HG02981 (cell line): ENCODE results near the gene CLCN5.

Experiments
- ATAC-seq: cut with Tn5 transposase; IDR thresholded peaks from one replicate; pipeline ENCODE4 v1.9.1; 2021; ENCODE audit warnings: mild to moderate bottlenecking, moderate library complexity; ENCODE audit not compliant: unreplicated experiment

The CLCN5 gene

DNA sequence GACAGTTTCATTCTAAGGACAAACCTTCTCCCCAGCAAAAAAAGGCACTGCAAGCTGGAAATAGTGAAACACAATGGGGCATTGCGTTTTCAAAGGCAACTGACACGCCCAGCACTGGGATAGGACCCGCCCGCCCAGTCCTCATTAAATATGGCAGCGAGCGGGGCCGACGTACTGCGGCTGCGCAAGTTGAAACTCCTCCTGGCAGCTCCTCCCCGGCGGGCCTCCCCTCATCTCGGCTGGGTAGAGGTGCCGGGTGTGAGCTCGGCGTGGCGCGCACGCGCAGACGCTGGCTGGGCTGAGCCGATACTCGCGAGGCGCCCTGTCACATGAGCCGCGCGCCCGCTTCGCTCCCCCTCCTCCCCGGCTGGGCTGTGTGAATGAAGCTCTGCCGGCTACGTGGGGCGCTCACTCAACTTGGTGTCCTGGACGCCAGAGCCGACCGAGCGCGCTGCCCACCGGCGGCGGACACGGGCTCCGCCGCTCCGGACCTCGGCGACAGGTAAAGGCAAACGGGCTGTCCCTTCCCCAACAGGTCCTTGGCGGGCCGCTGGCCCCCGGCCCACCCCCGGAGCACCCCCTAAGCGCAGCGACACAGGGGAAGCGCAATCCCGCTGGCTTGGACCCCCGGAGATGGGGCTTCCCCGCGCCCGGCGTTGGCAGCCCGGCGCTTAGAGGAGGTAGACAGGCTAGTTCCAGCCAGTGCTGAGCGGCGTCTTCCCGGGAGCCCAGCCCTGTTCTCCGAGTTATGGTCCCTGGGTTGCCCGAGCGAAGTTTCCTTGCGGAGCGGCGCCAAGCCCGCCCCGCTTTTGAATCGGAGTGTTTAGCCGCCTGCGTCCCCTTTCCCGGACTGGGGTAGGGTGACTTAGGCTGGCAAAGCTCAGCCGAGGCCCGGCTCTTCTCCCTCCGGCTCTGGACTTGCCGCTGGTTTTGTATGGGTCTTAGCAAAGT, at the start of gene CLCN5:
CLCN5 (plus strand) TSS at position 306 of the 951 bp plus-strand sequence. CDS start 2,703 bp downstream, outside the sequence.
- ATAC-seq: peak; percentile 97

DNA sequence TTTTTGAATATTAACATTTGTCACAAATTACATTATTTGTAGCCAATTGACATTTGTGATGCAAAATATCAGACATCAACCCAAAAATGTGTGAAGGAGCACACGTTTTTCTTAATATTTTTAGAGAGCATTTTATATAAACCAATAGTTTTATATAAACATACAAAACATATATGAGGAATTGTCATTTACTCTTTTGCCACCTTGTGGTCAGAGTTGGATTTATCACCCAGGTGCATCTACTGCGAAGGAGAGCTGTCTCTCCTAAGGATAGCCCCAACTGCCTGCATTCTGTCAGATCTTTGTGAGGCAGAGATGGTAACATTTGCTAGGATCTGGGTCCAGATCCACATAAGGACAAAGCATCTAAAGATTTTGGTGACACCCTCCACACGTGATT, 45.6 kb upstream of the CLCN5 start:
- no peak for ATAC-seq

DNA sequence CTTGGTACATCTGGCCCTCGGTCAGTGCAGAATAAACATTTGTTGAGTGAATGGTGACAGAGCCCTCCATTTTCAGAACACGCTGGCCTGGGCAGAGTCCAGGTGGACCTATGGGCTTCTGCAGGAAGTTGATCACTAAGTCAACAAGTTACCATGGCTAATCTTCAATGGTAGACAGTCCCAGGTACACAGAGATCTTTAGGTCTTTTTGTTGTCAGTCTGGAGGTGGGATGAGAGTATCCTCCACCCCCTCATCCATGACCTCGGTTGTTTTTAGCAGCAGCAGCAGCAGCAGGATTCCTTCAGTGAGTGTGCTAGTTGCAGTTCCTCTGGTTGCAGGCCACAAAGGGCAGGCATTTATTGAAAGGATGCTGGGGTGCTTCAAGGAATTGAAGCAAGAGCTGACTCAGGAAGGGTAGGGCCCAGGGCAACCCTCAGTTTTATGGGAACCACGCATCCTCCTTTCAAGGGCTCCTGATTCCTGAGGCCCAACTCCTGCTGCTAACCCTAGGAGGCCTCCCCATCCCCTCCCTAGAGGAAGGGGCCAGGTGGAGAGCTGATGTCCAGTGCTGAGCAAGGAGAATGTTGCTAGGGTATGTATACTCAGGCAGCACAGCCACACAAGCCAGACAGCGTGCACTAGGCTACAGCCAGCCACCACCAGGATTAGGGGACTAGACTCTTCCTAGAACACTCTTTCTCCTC, 44.8 kb upstream of the CLCN5 start:
- no peak for ATAC-seq

DNA sequence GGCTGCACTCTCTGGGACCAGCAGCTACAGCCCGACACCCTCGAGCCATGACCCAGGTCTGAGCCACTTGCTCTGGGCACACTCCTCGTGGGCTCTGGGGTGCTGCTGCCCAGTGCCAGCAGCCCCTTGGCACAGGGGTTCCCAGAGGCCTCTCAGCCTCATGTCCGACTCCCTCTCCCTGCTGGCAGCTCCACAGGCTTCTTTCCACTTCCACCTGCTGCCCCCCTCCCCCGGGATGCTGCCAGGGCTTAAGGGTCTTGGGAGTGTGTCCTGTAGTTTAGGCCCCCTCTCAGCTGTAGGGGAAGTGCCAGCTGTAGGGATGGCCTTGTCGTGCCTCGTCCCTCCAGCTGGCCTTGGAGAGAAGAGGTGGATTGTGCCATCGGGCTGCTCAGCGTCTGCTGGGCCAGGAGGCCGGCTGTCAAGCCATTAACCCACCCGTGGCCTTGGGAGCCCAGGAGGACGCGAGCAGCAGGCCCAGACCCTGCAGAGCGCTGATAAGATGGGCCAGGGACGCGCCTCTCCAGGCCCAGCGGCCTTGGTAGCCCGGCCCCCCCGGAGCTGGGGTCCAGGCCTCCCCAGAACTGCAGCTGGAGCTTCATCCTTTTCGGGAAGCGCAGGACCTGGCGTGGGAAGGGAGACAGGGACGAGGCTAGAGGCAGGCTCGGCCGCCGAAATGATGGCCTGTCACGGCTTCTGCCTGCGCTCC, 44.1 kb upstream of the CLCN5 start:
- no peak for ATAC-seq

DNA sequence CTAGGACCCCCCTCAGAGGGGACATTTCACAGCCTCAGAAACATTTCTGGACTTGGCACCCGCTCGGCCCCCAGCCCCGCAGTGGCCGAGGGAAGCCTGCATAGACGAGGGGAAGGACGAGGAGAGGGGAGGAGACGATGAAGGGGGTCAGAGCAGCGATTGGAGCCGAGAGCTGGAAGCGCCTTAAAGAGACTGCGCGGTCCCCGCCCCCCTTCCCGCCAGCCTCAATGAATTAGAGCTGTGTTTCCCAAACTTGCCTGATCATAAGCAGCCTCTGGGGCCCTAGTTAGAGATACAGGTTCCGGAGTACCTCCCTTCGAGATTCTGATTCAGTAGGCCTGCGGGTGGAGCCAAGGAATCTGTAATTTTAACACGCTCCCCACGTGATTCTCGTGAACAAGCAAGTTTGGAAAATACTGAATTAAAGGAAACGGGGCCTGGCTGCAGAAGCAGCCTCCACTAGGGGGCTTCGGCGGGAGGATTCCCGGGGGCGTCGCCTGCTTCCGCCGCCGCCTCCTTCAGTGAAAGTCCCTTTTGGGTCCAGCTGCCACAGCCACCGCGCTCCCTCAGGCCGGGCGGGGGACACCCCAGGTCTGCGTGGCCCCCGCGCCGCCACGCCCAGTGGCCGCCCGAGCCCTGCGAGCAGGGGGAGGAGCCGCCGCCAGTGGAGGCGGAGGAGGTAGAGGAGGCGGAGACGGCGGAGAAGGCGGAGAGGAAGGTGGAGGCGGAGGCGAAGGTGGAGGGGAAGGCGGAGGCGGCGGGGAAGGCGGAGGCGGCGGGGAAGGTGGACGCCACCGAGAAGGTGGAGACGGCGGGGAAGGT, 43.4 kb upstream of the CLCN5 start, which contains the start of gene USP27X:
USP27X (plus strand) TSS at position 651 of the 822 bp plus-strand sequence. CDS start 824 bp downstream, outside the sequence.
- ATAC-seq: peak; percentile 95

DNA sequence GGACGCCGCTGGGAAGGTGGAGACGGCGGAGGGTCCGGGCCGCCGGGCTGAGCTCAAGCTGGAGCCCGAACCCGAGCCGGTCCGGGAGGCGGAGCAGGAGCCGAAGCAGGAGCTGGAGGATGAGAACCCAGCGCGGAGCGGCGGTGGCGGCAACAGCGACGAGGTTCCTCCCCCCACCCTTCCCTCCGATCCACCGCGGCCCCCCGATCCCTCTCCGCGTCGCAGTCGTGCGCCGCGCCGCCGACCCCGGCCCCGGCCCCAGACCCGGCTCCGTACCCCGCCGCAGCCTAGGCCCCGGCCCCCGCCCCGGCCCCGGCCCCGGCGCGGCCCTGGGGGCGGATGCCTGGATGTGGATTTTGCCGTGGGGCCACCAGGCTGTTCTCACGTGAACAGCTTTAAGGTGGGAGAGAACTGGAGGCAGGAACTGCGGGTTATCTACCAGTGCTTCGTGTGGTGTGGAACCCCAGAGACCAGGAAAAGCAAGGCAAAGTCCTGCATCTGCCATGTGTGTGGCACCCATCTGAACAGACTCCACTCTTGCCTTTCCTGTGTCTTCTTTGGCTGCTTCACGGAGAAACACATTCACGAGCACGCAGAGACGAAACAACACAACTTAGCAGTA, 42.6 kb upstream of the CLCN5 start:
- ATAC-seq: peak; percentile 2

DNA sequence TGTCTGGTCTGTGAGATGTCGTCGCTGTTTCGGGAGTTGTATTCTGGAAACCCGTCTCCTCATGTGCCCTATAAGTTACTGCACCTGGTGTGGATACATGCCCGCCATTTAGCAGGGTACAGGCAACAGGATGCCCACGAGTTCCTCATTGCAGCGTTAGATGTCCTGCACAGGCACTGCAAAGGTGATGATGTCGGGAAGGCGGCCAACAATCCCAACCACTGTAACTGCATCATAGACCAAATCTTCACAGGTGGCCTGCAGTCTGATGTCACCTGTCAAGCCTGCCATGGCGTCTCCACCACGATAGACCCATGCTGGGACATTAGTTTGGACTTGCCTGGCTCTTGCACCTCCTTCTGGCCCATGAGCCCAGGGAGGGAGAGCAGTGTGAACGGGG, 41.7 kb upstream of the CLCN5 start:
- no peak for ATAC-seq

DNA sequence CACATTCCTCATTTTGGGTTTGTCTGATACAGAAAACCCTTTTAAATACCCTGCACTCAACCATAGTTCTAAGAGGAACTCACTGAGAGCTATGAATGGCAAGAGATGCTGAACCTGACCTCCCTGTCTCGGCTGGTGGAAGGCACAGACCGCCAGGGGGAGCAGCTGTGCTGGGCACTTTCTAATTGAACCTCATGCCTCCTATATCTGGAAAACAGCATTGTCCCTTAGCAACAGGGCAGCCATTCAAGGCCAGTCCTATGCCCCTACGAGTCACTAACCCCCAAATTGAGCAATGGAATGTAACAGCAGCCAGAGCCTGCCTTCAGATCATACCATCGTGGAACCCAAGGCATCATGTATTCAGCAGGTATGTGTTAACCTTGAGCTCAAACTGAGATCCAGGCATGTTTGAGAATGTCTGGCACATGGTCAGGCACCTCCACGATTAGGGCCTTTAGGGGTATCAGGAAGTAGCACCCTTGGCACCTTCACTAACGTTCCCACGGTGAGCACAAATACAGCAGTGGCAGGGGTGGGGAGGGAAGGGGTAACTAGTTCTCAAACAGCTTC, 38.0 kb upstream of the CLCN5 start:
- peak; percentile 58 for ATAC-seq

DNA sequence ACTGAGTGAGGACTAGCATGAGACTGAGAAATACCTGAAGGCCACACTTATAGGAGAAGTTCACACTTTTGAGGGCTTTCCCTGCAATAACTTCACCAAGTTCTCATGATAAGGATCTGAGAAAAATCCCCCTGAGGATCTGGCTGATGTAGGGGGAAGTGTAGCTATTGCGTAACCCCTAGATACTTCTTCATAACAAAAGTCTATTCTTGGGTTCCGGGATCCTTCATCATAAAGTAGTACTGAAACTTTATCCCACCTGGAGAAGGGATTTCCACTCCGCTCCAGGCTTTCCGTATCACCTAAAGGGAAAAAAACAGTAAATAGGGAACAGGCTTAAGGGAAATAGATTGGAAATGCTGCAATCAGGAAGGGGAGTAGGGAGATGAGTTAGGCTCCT, 29.9 kb upstream of the CLCN5 start:
- no peak for ATAC-seq

DNA sequence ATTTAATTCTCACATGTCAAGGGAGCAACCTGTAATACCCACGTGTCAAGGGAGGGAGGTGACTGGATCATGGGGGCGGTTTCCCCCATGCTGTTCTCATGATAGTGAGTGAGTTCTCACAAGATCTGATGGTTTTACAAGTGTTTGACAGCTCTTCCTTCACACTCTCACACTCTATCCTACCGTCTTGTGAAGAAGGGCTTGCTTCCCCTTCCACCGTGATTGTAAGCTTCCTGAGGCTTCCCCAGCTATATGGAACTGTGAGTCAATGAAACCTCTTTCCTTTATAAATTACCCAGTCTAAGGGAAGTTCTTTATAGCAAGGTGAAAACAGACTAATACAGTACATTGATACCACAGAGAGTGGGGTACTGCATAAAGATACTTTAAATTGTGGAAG, 25.4 kb upstream of the CLCN5 start:
- ATAC-seq: no peak

DNA sequence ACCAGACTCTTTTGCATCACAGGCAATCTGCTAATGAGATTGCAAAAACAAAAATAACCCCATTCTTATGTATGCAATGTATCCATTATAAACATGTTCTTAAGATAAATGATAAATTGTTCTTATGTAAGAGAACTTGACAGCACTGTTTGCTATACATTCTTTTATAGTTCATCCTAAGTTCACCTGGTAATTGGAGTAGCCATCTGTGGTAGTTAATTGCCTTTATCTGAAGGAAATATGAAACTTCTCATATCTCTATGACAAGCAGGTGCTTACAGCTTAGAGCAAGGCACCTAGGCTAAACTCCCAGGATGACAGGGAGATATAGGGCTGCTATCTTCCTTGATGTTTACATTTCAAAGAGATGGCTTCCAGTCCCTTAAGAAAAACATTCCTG, 21.3 kb upstream of the CLCN5 start:
- no peak for ATAC-seq

DNA sequence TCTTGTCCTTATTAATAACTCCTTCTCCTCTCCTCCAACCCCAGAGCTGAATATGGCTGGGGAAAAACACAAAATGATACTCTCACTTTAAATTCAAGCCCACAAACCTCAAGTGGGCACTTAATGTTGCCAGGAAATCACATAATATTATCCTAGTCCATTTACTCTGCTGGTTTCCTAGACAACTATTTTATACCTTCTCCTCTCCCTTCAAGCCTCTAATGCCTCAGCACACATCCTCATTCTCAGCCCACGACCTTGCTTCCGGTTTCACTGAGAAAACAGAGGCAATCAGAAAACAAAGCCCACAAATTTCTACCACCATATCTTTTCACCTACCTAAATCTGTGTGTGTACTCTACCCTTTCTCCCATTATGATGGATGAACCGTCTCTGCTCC, 12.1 kb upstream of the CLCN5 start:
- ATAC-seq: peak; percentile 88

DNA sequence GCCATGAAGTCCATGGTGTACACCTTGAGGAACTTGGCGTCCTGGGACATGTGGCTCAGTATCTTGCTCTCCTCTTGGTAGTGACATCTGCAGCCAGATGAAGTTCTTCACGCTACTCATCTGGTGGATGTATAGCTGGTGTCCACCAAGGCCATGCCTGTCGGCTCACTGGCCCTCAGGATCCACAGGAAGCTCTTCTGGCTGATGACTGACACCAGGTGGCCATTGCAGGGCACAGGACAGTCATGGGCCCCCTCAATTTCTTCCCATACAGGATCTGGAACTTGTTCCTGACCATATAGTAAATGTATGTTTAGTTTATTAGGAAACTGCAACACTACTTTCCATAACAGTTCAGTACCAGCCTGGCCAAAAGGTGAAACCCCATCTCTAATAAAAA, 10.3 kb upstream of the CLCN5 start:
- no peak for ATAC-seq

DNA sequence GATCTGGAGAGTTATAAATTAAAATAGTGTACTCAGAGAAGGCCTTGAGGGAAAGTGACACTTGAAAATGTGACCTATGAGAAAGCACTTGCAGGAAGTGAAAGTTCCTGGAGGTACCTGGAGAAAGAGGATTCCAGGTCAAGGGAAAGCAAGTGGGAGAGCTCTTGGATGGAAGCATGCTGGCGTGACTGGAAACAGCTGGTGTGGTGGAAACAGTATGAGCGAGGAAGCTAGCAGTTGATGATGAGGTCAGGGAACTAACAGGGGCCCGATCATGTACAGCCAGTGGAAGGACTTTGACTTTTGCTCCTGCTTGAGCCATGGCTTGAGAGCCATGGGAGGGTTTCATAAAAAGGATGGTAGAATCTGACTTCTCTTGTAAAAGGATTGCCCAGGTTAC, 9.5 kb upstream of the CLCN5 start:
- ATAC-seq: no peak

DNA sequence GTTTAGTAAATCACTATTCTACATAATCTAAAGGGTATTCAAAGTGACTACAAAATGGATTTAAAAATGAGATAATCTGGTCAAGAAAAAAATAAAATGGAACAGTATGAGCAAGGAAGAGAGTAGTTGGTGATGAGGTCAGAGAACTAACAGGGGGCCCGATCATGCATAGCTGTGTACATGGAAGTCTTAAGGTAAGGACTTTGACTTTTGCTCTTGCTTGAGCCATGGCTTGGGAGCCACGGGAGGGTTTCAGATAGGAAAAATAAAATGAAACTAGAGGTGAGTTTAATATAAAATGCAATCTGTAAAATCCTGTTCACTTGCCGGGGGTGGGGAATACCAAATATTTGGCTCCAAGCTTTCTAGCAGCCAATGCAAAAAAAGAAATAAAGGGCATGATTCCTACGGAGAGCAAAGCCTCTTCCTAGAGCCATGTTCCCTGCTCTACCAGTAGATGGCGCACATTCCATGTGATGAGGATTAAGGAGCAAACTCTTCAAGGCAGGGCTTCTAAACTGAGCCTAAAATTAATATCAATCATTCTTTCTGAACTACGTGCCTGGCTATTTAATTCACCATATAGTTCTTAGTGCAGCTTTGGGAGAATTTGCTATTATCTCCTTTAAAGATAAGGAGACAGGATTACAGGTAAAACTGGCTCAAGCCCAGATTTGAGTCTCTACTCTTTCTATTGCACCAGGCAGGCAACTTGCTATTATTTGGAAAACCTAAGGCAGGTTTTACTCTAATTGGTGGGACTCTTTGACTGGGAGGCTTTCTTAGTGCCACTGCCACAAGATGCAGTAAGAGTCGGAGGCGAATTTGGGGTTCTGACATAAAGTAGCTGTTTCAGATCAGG, 6.8 kb upstream of the CLCN5 start:
- no peak for ATAC-seq

DNA sequence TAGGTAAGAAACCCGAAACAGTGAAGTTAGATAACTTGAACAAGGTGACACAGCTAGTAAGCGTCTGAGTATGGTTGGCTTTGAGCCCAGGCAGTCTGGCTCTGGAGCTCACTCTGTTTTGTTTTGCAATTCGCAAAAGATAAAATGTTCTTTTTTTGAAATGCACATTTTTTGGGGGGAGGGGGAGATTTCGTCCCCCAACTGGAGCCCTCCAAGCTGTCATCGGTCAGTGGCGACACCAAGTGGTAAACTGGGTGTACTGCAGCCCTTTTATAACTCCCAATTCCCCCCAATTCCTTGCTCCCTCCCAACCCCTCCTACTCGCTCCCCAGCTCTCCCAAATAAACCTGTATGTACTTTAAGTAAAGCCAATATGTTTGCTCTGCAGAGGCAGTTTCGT, 2.8 kb upstream of the CLCN5 start:
- ATAC-seq: no peak

DNA sequence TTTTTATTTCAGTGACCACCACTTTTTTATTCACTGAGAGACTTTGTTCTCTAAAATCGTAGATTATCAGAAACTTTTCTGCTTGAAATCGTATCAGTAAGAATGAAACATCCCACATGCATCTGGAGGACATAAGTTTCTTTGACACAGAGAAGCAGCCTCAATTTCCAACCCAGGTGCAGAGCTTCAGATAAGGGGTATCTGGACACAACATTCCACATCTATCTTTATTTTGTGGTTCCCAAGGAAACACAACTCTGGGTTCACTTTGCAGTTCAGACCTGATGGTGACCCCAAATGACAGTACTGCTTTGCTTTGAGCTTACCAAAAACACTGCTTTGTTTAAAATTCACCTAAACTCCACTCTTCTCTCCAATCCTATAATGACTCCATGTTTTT, 1.3 kb upstream of the CLCN5 start:
- no peak for ATAC-seq

DNA sequence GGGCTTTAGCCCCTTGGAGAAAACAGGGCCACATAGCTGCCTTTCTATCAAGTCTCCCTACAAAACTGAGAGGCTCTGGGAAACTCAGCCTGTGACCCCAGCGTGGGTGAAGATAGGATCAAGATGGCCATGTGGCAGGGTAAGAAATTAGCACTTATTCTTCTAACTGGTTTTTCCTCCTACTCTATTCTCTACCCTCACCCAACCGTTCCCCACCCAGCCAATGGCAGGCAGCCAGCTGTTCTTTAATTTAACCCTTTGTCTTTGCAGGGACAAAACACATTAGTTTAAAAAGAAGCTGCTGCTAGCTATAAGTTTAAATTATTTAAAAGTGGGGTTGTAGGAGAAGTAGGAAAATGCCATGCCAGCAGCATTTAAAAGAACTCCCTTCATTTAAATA, 2.8 kb downstream of the CLCN5 start:
- ATAC-seq: no peak

DNA sequence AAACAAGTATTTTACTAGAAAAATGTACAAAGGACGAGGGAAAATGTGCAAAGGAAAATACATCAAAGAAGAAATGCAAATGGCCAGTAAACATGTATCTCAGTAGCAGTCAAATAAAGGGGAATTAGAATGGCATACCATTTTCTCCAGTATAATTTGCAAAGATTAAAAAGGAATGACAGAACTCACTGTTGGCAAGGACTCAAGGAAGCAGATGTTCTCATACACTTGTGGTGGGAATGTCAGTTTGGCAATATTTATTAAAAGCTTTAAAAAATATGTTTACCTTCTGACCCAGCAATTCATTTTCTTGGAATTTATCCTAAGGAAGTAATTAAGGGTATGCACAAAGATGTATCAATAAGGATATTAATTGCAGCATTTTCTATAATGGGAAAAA, 7.6 kb downstream of the CLCN5 start:
- ATAC-seq: no peak
